Osteoblast (primary cell): ENCODE data around the gene MLH3. TPM values are rescaled to one million over a fixed set of nuclear protein-coding genes. Genes with fewer than 3 reads are reported as not detected.

Experiments used
- DNase-seq: peaks from one replicate; pipeline ENCODE4 v3.0.0; 2011; ENCODE audit warnings: low spot score, mixed read lengths; ENCODE audit not compliant: insufficient read length; ENCODE audit errors: missing footprints
- H2AFZ ChIP-seq: 2 replicates; pipeline ENCODE4 v1.6.0; 2011; ENCODE audit warnings: mild to moderate bottlenecking, low read length
- H3K27ac ChIP-seq: 2 replicates; pipeline ENCODE4 v1.5.1; 2011; ENCODE audit warnings: mild to moderate bottlenecking, low read depth, low read length, moderate library complexity
- H3K27me3 ChIP-seq: 2 replicates; pipeline ENCODE4 v1.6.0; 2012; ENCODE audit warnings: mild to moderate bottlenecking, control low read depth, inconsistent platforms, low read length, moderate library complexity; ENCODE audit not compliant: insufficient read depth
- H3K36me3 ChIP-seq: 2 replicates; pipeline ENCODE4 v1.5.1; 2011; ENCODE audit warnings: mild to moderate bottlenecking, low read length, control low read depth, moderate library complexity; ENCODE audit not compliant: insufficient read depth
- H3K4me1 ChIP-seq: 2 replicates; pipeline ENCODE4 v1.5.1; 2011; ENCODE audit warnings: mild to moderate bottlenecking, low read length, control low read depth, moderate library complexity; ENCODE audit not compliant: insufficient read depth
- H3K4me2 ChIP-seq: 2 replicates; pipeline ENCODE4 v1.6.0; 2011; ENCODE audit warnings: mild to moderate bottlenecking, low read length; ENCODE audit not compliant: insufficient read depth
- H3K4me3 ChIP-seq: fragments of 200-600 bp; sonication (generic); 3 replicates; pipeline ENCODE4 v1.5.1; 2012; ENCODE audit warnings: mild to moderate bottlenecking, low read length, inconsistent platforms; ENCODE audit not compliant: insufficient read depth
- H3K79me2 ChIP-seq: 2 replicates; pipeline ENCODE4 v1.6.0; 2012; ENCODE audit warnings: mild to moderate bottlenecking, low read length, control low read depth, inconsistent platforms; ENCODE audit not compliant: insufficient read depth
- H3K9me3 ChIP-seq: 2 replicates; pipeline ENCODE4 v1.5.1; 2011; ENCODE audit warnings: low read depth, low read length, control low read depth
- H4K20me1 ChIP-seq: 2 replicates; pipeline ENCODE4 v1.6.0; 2012; ENCODE audit warnings: mild to moderate bottlenecking, low read length, control low read depth; ENCODE audit not compliant: insufficient read depth
- total RNA-seq: library from RNA; depleted of rRNA; stranded (reverse); fragments of >200 nt; gene quantifications from 2 replicates; pipeline ENCODE4 v1.2.3, GENCODE V29; 2012
- TF ChIP-seq, protein P1 (sequence below): IDR thresholded peaks from 2 replicates; pipeline ENCODE4 v1.5.1; 2011; ENCODE audit warnings: mild to moderate bottlenecking, low read depth, low read length, moderate library complexity; ENCODE audit errors: extremely low read depth

The MLH3 gene
- total RNA-seq, 1 donor: 40.5 TPM

DNA sequence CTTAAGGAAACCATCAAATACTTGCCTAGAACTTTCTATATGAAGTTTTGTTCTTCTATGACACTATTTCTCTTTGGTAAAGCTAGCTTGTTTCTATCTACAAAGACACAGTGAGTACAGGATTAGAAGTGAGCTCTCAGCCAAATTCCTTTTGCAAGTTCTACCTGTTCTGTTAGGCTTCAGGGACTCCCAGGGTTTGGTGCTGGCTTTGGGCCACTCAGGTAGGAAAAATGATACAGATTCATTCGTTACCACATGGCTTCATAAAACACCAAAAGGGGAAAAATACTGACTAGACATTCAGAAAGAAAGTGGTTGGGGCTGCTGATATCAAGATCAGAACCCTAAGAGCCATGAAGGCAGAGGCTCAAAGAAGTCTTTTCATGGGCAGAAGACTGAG, 32.0 kb upstream of the MLH3 start:
- Histone ChIP-seq H3K27me3 (no peaks in the 10 kb centered on the region), H3K36me3 (peaks cover 49% of the 10 kb centered on the region), H3K9me3 (no peaks in the 10 kb centered on the region), H2AFZ (no peak overlapping the region), H3K4me2 (no peak overlapping the region), H4K20me1 (no peaks in the 10 kb centered on the region), H3K4me1 (peaks cover 12% of the 10 kb centered on the region), H3K79me2 (no peaks in the 10 kb centered on the region), H3K27ac (no peak overlapping the region), H3K4me3 (no peak overlapping the region)
- TF ChIP-seq, protein P1, sequence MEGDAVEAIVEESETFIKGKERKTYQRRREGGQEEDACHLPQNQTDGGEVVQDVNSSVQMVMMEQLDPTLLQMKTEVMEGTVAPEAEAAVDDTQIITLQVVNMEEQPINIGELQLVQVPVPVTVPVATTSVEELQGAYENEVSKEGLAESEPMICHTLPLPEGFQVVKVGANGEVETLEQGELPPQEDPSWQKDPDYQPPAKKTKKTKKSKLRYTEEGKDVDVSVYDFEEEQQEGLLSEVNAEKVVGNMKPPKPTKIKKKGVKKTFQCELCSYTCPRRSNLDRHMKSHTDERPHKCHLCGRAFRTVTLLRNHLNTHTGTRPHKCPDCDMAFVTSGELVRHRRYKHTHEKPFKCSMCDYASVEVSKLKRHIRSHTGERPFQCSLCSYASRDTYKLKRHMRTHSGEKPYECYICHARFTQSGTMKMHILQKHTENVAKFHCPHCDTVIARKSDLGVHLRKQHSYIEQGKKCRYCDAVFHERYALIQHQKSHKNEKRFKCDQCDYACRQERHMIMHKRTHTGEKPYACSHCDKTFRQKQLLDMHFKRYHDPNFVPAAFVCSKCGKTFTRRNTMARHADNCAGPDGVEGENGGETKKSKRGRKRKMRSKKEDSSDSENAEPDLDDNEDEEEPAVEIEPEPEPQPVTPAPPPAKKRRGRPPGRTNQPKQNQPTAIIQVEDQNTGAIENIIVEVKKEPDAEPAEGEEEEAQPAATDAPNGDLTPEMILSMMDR: no peak
- DNase-seq: no peak

DNA sequence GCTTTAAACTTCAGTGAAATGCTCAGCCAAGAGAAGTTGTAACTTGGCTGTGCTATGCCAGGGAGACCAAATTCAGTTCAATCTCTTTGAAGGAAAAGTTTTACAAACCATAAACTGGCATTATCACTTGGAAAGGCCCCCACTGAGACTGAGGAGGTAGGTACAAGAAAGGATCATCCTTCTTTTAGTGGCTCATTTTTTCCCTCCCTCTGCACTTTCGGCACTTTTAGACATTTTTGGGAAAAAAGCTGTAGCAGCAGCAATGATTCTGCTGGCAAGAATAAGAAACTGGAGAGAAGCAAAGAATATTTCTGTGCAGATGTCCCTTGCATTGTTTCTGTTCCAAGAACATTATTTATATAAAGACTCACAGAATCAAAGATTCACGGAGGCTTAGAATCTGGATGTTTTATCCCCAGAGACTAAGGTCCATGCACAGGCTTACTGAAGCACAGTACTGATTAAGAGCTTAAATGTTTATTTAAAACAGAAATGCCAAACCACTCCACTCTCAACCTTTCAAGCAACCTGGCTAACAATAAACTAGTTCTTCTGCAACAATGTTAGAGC, 30.5 kb upstream of the MLH3 start:
- Histone ChIP-seq H2AFZ (no peak overlapping the region), H4K20me1 (no peaks in the 10 kb centered on the region), H3K27me3 (no peaks in the 10 kb centered on the region), H3K9me3 (no peaks in the 10 kb centered on the region), H3K79me2 (no peaks in the 10 kb centered on the region), H3K4me1 (peaks cover 12% of the 10 kb centered on the region), H3K27ac (no peak overlapping the region), H3K4me2 (peak overlapping the region; percentile 28), H3K36me3 (peaks cover 34% of the 10 kb centered on the region), H3K4me3 (no peak overlapping the region)
- peak; percentile 76 for DNase-seq
- TF ChIP-seq, protein P1: no peak

DNA sequence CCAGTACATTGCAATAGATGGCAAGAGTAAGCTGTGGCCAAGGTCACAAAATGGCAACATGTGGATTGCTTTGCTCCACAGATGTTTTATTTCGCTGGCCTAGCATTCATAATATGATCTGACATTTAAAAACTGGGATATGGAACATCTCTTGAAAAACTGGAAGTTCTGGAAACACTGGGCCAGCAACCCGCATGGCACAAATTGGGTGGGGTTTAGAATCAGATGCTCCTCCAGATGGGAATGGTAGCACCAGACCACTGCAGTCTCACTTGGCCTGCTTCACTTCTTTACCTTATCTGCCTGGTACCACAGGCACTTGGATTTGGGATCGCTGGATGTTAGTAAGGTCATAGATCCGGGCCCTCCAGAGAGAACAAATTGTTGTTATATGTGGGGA, 28.3 kb upstream of the MLH3 start:
- TF ChIP-seq, protein P1: no peak
- H3K4me2 ChIP-seq: no peak overlapping the region
- H3K27me3 ChIP-seq: no peaks in the 10 kb centered on the region
- peaks cover 18% of the 10 kb centered on the region for H3K36me3 ChIP-seq
- H3K4me3 ChIP-seq: no peak overlapping the region
- no peaks in the 10 kb centered on the region for H3K9me3 ChIP-seq
- no peaks in the 10 kb centered on the region for H4K20me1 ChIP-seq
- H3K4me1 ChIP-seq: peaks cover 12% of the 10 kb centered on the region
- DNase-seq: no peak
- H2AFZ ChIP-seq: no peak overlapping the region
- no peaks in the 10 kb centered on the region for H3K79me2 ChIP-seq
- H3K27ac ChIP-seq: no peak overlapping the region

DNA sequence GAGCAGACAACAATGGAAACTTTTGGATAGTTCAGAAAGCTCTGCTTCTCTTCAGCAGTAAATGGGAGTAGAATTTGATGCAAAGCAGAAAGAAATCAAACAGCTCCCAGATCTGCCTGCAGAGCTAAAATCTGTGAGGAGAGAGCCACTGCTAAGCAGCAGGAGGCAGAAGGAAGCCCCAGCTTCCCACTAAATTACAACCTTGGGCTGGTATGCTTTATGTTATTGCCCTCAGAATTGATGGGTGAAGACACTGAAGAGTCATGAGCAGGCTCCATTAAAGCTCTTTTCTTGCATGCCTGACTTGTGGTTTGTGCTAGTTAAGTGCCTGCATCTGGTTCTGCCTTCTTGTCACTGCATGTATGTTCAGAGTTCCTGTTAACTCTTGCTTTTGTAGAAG, 26.5 kb upstream of the MLH3 start:
- Histone ChIP-seq H3K4me1 (peaks cover 12% of the 10 kb centered on the region), H2AFZ (no peak overlapping the region), H3K79me2 (no peaks in the 10 kb centered on the region), H3K36me3 (peaks cover 2% of the 10 kb centered on the region), H3K27ac (no peak overlapping the region), H3K9me3 (no peaks in the 10 kb centered on the region), H3K27me3 (no peaks in the 10 kb centered on the region), H3K4me2 (no peak overlapping the region), H3K4me3 (no peak overlapping the region), H4K20me1 (no peaks in the 10 kb centered on the region)
- TF ChIP-seq, protein P1: no peak
- DNase-seq: no peak
